ENCODE measurements around the gene EIF4G3.

EIF4G3 gene

DNA sequence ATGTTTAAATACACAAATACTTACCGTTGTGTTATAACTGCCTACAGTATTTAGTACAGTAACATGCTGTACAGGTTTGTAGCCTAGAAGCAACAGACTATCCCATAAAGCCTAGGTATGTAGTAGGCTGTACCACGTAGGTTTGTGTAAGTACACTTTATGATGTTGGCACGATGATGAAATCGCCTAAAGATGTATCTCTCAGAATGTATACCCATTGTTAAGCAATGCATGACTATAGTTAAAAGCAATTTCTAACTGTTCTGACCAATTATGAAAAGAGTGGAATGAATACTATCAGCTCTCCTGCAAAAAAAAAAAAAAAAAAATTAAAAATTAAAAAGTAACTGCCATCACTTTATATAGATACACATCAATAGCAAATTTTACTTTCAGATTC, 401.0 kb downstream of the EIF4G3 start:
- no peak for DNase-seq (ENCODE audit: insufficient read length)
- TF ChIP-seq POLR2A (IDR thresholded peaks at IDR 0.05; ENCODE audit: low read depth, low read length) (no peak), POLR2AphosphoS5 (IDR thresholded peaks at IDR 0.05; ENCODE audit: low read depth, low read length) (no peak), TAF1 (IDR thresholded peaks at IDR 0.05; ENCODE audit: borderline replicate concordance, low read depth, low read length) (no peak)
- no peak for FAIRE-seq

DNA sequence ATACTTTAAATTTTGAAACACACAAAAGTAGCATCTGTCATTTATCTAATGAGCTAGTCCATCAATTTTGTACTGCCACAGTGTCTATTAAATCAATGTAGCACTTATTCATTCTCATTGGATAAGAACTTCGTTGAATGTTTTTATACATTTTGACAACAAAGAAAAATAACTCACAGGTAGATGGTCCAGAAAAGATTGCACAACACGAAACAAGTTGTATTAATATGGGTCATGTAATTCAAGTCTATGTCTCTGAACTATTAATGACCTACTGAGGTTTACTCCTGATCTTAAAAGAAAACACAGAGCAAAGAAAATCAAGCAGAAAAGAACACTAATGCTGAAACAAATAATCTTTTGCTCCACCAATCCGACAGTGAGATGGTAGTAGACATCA, 404.9 kb downstream of the EIF4G3 start:
- no peak for DNase-seq (ENCODE audit: insufficient read length)
- FAIRE-seq = no peak
- TF ChIP-seq TAF1 (IDR thresholded peaks at IDR 0.05; ENCODE audit: borderline replicate concordance, low read depth, low read length) (no peak), POLR2A (IDR thresholded peaks at IDR 0.05; ENCODE audit: low read depth, low read length) (no peak), POLR2AphosphoS5 (IDR thresholded peaks at IDR 0.05; ENCODE audit: low read depth, low read length) (no peak)

DNA sequence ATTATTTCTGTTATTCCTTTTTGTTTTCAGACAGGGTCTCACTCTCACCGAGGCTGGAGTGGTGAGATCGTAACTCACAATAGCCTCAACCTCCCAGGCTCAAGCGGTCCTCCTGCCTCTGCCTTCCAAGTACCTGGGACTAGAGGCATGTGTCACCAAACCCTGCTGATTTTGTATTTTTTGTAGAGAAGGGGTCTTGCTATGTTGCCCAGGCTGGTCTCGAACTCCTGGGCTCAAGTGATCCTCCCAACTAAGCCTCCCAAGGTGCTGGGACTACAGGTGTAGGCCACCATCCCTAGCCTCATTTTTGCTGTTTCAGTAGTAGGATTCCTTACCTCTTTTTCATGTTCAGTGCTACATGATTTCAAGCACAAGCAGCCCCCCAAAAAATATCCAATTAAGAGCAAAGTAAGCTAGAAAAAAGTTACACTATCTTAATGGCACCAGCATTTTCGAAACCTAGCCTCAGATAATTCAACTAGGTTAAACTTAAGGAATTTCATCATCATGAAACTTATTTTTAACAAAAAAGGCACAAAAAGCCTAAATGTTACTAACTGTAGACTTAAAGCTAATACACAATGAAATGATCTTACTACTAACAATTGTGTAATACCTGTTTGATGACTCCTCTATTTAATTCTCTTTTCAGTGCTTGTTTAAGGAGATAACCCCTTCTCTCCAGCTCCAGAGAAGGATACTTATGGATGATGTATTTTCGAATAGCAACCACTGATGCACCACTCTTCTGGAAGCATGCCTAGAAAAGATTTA, 406.2 kb downstream of the EIF4G3 start:
- TF ChIP-seq POLR2A (IDR thresholded peaks at IDR 0.05; ENCODE audit: low read depth, low read length) (no peak), TAF1 (IDR thresholded peaks at IDR 0.05; ENCODE audit: borderline replicate concordance, low read depth, low read length) (no peak), POLR2AphosphoS5 (IDR thresholded peaks at IDR 0.05; ENCODE audit: low read depth, low read length) (no peak)
- FAIRE-seq (no peak), DNase-seq (ENCODE audit: insufficient read length) (no peak)

DNA sequence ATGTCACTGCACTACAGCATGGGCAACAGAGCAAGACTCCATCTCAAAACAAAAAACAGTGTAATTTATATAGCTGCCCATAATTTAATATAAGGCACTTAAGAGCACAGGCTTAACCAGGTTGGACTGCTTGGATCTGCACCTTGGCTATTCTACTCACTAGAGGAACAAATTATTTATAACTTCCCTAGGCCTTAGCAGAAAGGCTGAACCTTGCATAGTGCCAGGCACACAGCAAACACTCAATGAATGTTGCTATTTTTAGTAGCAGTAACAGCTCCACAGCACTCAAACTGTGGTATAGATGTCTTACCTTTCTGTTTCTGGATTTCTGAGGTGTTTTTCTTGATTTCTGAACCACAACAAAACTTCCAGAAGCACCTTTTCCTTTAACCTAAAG, 409.4 kb downstream of the EIF4G3 start:
- TF ChIP-seq POLR2A (IDR thresholded peaks at IDR 0.05; ENCODE audit: low read depth, low read length) (no peak), POLR2AphosphoS5 (IDR thresholded peaks at IDR 0.05; ENCODE audit: low read depth, low read length) (no peak), TAF1 (IDR thresholded peaks at IDR 0.05; ENCODE audit: borderline replicate concordance, low read depth, low read length) (no peak)
- FAIRE-seq (no peak), DNase-seq (ENCODE audit: insufficient read length) (no peak)

DNA sequence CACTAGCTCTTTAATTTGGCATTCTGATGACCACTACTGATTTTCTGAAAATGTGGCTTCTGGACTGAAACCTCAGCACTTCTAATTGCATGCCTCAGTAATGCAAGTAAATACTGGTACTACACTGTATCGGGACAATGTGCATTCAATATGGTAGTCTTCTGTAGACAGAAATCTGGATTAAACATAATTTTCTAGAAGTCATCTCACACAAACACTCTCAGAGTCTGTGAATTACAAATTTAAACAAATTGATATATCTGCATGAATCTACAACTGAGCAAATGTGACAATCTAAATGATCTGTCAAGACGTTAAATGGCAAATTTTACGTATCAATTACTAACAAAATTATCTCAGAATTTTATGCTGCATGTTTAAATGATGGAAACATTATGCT, 413.3 kb downstream of the EIF4G3 start:
- DNase-seq (ENCODE audit: insufficient read length) (no peak), FAIRE-seq (no peak)
- TF ChIP-seq POLR2AphosphoS5 (IDR thresholded peaks at IDR 0.05; ENCODE audit: low read depth, low read length) = no peak

DNA sequence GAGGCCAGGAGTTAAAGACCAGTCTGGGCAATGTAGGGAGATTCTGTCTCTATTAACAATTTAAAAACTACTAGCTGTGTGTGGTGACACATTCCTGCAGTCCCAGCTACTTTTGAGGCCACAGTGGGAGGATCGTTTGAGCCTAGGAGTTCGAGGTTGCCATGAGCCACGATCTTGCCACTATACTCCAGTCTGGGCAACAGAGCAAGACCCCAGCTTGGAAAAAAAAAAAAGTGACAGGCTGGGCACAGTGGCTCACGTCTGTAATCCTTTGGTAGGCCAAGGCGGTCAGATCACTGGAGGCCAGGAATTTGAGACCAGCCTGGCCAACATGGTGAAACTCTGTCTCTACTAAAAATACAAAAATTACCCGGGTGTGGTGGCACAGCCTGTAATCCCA, 416.4 kb downstream of the EIF4G3 start:
- DNase-seq (ENCODE audit: insufficient read length) (no peak), FAIRE-seq (no peak)
- no peak for TF ChIP-seq POLR2AphosphoS5 (IDR thresholded peaks at IDR 0.05; ENCODE audit: low read depth, low read length)
- TF ChIP-seq TAF1 (IDR thresholded peaks at IDR 0.05; ENCODE audit: borderline replicate concordance, low read depth, low read length) = no peak
- no peak for TF ChIP-seq POLR2A (IDR thresholded peaks at IDR 0.05; ENCODE audit: low read depth, low read length)
